ENCODE results near the gene TMEM150A.
"Not testable (repeated sequence)": the region's sequence is repeated elsewhere in the genome, so short reads cannot be mapped to it uniquely, and the experiment has no call there.

Gene TMEM150A

DNA sequence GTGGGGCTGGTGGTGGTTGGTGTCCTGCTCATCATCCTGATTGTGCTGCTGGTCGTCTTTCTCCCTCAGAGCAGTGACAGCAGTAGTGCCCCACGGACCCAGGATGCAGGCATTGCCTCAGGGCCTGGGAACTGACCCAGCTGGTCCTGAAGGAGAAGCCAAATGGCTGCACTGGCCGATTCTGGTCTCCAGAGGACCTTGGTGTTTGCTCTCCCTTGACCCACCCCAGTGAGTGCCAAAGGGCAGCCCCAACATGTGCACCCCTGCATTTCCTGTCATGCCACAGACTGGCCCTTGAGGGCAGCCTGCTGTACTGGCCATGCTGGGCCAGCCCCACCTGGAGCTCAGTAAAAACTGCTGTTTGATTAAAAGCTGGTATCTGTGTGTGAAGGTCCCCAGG is 9.5 kb downstream of the TMEM150A start:
- no peak for DNase-seq

DNA sequence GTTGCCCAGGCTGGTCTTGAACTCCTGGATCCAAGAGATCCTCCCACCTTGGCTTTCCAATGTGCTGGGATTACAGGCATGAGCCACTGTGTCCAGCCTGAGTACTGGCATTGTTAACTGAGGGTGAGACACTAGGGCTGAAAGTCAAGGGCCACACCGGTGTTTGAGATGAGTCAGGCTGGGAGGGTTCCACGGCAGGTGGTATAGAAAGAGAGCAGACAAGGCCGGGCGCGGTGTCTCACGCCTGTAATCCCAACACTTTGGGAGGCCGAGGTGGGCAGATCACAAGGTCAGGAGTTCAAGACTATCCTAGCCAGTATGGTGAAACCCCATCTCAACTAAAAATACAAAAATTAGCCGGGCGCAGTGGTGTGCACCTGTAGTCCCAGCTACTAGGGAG is 10.2 kb downstream of the TMEM150A start:
- not testable (repeated sequence) for DNase-seq

DNA sequence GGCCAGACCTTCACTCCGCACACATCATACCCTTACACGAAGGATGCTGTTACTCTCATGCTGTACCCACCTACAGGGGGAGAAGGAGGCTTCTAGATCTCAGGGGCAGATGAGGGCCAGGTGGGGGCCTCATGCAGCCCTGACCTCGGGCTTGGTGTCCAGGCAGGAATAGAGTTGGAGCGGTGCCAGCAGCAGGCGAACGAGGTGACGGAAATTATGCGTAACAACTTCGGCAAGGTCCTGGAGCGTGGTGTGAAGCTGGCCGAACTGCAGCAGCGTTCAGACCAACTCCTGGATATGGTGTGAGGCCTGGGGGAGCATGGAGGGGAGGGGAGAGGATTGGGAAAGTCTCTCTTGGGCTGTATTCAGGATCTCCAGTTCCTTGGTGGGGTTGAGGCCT is 10.9 kb downstream of the TMEM150A start:
- DNase-seq: no peak

DNA sequence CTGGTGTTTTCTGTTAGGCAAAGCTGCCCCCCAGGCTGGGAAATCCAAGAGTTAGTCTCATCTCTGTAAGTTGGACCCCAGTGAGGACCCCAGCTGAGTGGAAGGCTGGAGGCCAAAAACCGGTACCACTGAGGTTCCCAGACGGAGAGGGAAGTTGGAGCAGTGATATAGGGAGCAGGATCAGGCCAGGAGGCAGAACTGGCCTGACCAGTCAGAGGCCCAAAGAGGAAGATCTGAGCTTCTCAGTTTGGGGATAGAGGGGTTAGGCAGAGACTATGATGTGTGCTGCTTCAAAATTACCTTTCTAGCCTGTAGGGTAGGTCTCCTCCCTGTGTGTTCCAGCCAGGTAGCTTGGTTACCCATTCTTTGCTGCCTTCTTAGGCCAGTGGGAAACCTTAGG is 11.5 kb downstream of the TMEM150A start:
- DNase-seq: no peak

DNA sequence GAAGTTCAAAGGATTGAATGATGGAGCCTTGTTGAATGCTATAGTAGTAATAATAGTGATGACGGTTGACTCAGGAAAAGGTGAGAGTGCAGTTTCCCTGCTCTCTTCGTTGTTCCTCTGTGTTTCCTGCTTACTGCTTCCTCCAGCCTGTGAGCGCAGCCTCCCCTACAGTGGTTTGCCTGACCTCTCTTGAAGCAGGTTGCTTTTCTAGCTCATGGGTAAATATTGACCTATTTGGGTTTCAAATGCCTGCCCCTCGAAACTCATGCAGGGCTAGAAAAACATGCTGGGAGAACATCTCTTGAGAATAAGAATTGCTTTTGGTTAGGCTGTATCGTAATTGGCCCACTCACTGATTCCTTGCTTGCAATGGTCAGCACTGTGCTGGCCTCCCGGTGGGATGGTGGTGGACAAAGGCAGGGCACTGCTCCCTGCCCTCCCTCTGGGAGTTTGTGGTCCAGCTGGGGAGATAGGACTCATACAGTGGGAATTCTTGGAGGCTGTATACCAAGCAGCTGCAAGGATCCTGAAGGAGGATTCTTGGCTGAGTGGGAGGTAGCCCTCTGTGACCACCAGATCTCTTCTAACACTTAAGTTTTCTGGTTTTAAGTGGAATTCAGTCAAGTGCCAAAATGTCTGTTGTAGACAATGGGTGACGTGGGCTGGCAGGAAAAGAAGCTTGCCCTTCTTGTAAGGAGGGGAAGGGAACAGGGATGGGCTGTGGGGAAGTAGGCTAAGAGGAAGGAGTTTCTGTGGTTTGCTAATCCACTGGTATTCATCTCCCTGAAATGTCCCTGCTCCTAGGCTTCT is 12.3 kb downstream of the TMEM150A start:
- peak; percentile 80 for DNase-seq

DNA sequence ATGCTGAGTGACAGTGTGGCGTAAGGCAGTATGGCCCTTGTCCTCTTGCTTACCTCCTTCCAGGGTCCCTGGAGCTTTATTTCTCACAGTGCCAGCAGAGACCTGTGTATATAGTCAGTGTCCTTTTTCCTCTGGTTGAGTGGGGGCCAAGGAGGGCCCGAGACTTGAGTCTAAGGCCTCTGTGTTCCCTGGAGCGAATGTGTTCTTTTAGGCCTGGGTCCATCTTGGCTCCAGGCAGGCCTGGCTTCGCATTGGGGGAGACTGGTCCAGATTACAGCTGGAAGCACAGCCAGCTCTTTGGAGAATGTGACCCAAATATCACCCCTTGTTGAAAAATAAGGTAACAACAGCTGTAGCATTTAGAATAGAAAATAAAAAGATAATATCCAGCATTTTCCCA is 13.3 kb downstream of the TMEM150A start:
- DNase-seq: no peak

DNA sequence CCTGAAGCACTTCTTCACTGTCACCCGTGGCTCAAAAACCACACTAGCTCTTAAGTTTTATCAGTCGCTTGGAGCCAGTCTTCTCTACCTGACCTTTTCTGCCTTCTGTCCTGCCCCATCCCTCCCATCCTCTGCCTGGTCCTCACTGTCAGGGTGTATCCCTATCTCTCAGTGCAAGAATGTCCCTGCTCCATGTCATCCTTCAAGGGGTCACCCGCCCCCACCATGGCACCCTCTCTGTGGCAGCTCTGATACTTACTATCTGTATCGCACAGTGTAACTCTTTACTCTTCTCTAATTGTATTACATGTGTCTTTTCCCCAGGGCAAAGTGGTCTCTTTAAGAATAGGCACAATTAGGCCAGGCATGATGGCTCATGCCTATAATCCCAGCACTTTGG is 13.9 kb downstream of the TMEM150A start:
- DNase-seq: no peak

- DNase-seq: no peak
These were observed 14.3 kb downstream of the TMEM150A start for GRCh38 chr2:85588236-85588635.

- no peak for DNase-seq
These were observed 16.8 kb downstream of the TMEM150A start for GRCh38 chr2:85585781-85586105.

- no peak for DNase-seq
These were observed 17.4 kb downstream of the TMEM150A start for GRCh38 chr2:85584857-85585780.

- no peak for DNase-seq
These were observed 18.1 kb downstream of the TMEM150A start, which contains the start of gene VAMP5 for GRCh38 chr2:85584354-85584856. Gene VAMP5, plus strand, starts transcription at chr2:85584431. Its CDS starts 60 bp downstream, at chr2:85584491.

DNA sequence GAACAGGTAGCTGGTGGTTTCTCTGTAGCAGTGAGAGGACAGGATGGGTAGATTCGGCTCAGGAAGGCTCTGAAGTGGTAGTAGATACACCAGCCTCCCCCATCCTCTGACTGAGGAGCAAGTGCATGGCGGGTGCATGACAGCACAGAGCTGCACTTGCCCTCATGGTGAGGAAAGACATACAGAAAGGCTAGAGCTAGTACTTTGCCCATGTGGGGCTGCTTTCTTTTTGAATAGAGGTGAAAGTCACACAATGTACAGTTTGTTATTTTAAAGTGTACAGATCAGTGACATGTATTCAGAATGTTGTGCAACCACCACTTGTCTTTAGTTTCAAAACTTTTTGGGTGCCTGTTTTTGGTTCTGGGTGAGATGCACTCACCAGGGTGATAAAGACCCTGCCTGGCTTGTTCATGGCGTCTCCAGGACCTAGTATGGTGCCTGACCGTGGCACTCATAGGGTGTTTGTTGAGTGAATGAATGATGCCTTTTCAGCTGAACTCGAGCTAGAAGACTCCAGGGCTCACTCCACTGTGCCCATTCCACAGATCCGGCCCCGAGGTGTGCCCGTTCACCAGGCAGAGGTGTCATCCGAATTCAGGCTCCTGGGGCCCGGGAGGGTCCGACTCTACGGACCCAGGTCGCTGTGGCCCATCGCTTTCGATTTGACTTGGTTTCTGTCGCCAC is 18.7 kb downstream of the TMEM150A start:
- no peak for DNase-seq

- no peak for DNase-seq
These were observed 20.0 kb downstream of the TMEM150A start for GRCh38 chr2:85582492-85582891.

- DNase-seq: no peak
These were observed 22.3 kb downstream of the TMEM150A start for GRCh38 chr2:85580206-85580605.

DNA sequence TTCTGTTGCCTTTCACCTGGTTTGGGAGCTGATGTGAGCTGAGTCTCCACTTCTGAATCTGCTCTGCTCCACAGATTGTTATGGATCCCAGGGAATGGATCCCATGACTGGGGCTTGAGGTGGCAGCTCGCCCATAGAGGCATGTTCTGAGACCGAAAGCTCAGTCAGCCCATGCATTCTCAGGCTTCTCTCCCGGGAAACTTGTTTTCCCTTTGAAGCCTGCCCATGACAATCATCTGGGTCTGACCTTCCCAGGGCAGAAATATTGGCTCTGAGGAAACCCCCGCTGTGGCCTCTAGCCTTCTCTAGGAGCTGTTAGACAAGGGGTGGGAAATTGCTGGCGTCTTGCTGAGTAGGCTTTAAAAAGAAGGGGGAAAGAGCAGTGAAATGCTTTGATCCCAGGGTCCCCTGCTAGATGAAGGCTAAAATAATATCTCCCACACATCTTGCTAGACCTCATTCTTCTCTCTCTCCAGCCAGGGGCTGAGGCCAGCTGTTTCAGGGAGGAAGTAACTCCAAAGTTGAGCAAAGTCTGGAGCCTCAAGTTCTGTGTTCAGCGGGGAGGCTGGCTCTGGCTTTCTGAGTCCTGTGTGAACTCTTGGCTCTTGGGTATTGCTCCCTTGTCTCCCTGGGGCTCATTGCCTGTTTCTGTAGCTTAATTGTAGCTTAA is 23.1 kb downstream of the TMEM150A start:
- no peak for DNase-seq

- DNase-seq: no peak
These were observed 24.0 kb downstream of the TMEM150A start for GRCh38 chr2:85578243-85579180.

GRCh38 chr2:85577386-85578242 is 24.9 kb downstream of the TMEM150A start, which contains the start of gene VAMP8:
Gene VAMP8, plus strand, starts transcription at chr2:85577586. Its CDS starts 61 bp downstream, at chr2:85577647.
- peak; percentile 35 for DNase-seq

- DNase-seq: no peak
These were observed 25.5 kb downstream of the TMEM150A start for GRCh38 chr2:85577063-85577385.

DNA sequence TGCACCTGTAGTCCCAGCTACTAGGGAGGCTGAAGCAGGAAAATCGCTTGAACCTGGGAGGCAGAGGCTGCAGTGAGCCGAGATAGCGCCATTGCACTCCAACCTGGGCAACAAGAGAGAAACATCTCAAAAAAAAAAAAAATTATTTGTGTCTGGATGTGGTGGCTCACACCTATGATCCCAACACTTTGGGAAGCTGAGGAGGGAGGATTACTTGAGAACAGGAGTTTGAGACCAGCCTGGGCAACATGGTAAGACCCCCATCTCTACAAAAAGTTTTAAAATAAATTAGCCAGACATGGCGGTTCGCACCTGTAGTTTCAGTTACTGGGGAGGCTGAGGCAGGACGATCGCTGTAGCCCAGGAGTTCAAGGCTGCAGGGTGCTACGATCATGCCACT is 26.8 kb downstream of the TMEM150A start:
- no peak for DNase-seq

DNA sequence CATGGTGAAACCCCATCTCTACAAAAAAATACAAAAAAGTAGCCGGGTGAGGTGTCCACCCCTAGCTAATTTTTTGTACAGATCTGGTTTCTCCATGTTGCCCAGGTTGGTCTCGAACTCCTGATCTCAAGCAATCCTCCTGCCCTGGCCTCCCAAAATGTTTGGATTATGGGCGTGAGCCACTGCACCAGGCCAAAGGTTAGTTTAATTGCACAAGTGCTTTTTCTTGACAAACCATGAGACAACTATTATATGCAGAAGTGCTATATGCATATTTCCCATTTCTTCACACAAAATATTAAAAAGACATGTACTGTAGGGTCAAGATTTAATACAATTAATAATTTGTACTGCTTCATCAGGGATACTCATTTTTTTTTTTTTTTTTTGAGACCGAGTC is 36.2 kb downstream of the TMEM150A start:
- no peak for DNase-seq

All from DMS79 (cell line).